Measurements from ENCODE around the gene CCDC3.
"Not testable (repeated sequence)": the region's sequence is repeated elsewhere in the genome, so short reads cannot be mapped to it uniquely, and the experiment has no call there.

Gene CCDC3

GRCh38 chr10:12999849-13000248, 1.7 kb downstream of the CCDC3 start:
- DNase-seq, result no peak

GRCh38 chr10:12995425-12995861, 6.1 kb downstream of the CCDC3 start:
- no peak for DNase-seq

- no peak for DNase-seq
Observed at GRCh38 chr10:12993595-12993994, 7.9 kb downstream of the CCDC3 start.

GRCh38 chr10:12985347-12985746, 16.2 kb downstream of the CCDC3 start:
- DNase-seq, result no peak

- no peak for DNase-seq
Observed at GRCh38 chr10:12984165-12984747, 17.3 kb downstream of the CCDC3 start.

- DNase-seq, result not testable (repeated sequence)
Observed at GRCh38 chr10:12983568-12983967, 17.9 kb downstream of the CCDC3 start.

GRCh38 chr10:12981570-12981969, 19.9 kb downstream of the CCDC3 start:
- no peak for DNase-seq

GRCh38 chr10:12980713-12981306, 20.7 kb downstream of the CCDC3 start:
- DNase-seq, result no peak

- DNase-seq, result no peak
Observed at GRCh38 chr10:12980102-12980661, 21.3 kb downstream of the CCDC3 start.

- DNase-seq, result no peak
Observed at GRCh38 chr10:12978891-12979290, 22.6 kb downstream of the CCDC3 start.

- DNase-seq, result no peak
Observed at GRCh38 chr10:12975906-12976305, 25.6 kb downstream of the CCDC3 start.

GRCh38 chr10:12975266-12975665, 26.2 kb downstream of the CCDC3 start:
- DNase-seq, result no peak

GRCh38 chr10:12974491-12975199, 26.9 kb downstream of the CCDC3 start:
- DNase-seq, result no peak

- DNase-seq, result no peak
Observed at GRCh38 chr10:12974078-12974477, 27.4 kb downstream of the CCDC3 start.

GRCh38 chr10:12973149-12973718, 28.3 kb downstream of the CCDC3 start:
- DNase-seq, result no peak

- DNase-seq, result no peak
Observed at GRCh38 chr10:12972146-12972545, 29.4 kb downstream of the CCDC3 start.

GRCh38 chr10:12971001-12971788, 30.3 kb downstream of the CCDC3 start:
- no peak for DNase-seq

GRCh38 chr10:12969951-12970350, 31.6 kb downstream of the CCDC3 start:
- no peak for DNase-seq

- no peak for DNase-seq
Observed at GRCh38 chr10:12966067-12966466, 35.4 kb downstream of the CCDC3 start.

GRCh38 chr10:12965571-12965970, 35.9 kb downstream of the CCDC3 start:
- DNase-seq, result no peak

GRCh38 chr10:12962556-12962955, 39.0 kb downstream of the CCDC3 start:
- DNase-seq, result no peak

- no peak for DNase-seq
Observed at GRCh38 chr10:12961416-12962205, 39.9 kb downstream of the CCDC3 start.

Measured in SHP77 treated with DMSO at 0.1 percent for 48 hours (cell line).